Stimulated activated naive CD4-positive, alpha-beta T cell (primary cell): ENCODE measurements around the gene HDAC3.
"Not testable (repeated sequence)": the region's sequence is repeated elsewhere in the genome, so short reads cannot be mapped to it uniquely, and the experiment has no call there.

ENCODE experiments used
- DNase-seq, 6 experiments: peaks; one replicate each; lab custom pipeline; 2025; lab: John Stamatoyannopoulos, UW

HDAC3 gene

GRCh38 chr5:141634720-141635119 is 1.9 kb downstream of the HDAC3 start:
- no peak for DNase-seq

GRCh38 chr5:141633871-141634561 is 2.6 kb downstream of the HDAC3 start:
- no peak for DNase-seq

- DNase-seq: no peak
Measured at GRCh38 chr5:141632650-141633049, 4.0 kb downstream of the HDAC3 start.

- no peak for DNase-seq
Measured at GRCh38 chr5:141630570-141631140, 6.0 kb downstream of the HDAC3 start.

GRCh38 chr5:141628175-141628788 is 8.4 kb downstream of the HDAC3 start:
- DNase-seq: no peak

GRCh38 chr5:141623611-141624010 is 13.0 kb downstream of the HDAC3 start:
- no peak for DNase-seq

- no peak for DNase-seq
Measured at GRCh38 chr5:141623186-141623585, 13.5 kb downstream of the HDAC3 start.

GRCh38 chr5:141618804-141619554 is 17.7 kb downstream of the HDAC3 start, which contains the start of gene DIAPH1:
Gene DIAPH1 (minus strand): TSS chr5:141619000. CDS start chr5:141618914, 86 bp downstream.
- DNase-seq: peak; percentile 91 to 97 (median 94)

- peak; percentile 29 to 62 (median 52) for DNase-seq
Measured at GRCh38 chr5:141618030-141618803, 18.4 kb downstream of the HDAC3 start.

GRCh38 chr5:141617682-141618029 is 19.0 kb downstream of the HDAC3 start:
- peak in 3 of 6 experiments; percentile 4 to 45 (median 29) for DNase-seq

GRCh38 chr5:141617128-141617527 is 19.5 kb downstream of the HDAC3 start:
- DNase-seq: no peak

GRCh38 chr5:141615991-141616720 is 20.5 kb downstream of the HDAC3 start:
- DNase-seq: no peak

- DNase-seq: no peak
Measured at GRCh38 chr5:141613344-141613743, 23.3 kb downstream of the HDAC3 start.

GRCh38 chr5:141611289-141611688 is 25.4 kb downstream of the HDAC3 start:
- DNase-seq: no peak

GRCh38 chr5:141609921-141610320 is 26.7 kb downstream of the HDAC3 start:
- not testable (repeated sequence) for DNase-seq

- DNase-seq: no peak
Measured at GRCh38 chr5:141609044-141609443, 27.6 kb downstream of the HDAC3 start.

- peak in 2 of 6 experiments; percentile 5 to 22 for DNase-seq
Measured at GRCh38 chr5:141608557-141608956, 28.1 kb downstream of the HDAC3 start.

GRCh38 chr5:141608046-141608445 is 28.6 kb downstream of the HDAC3 start:
- DNase-seq: no peak

GRCh38 chr5:141605523-141606277 is 30.9 kb downstream of the HDAC3 start:
- DNase-seq: peak; percentile 14 to 86 (median 75)
